ENCODE data around the gene EHMT1. TPM values are rescaled to one million over a fixed set of nuclear protein-coding genes. Genes with fewer than 3 reads are reported as not detected.

Gene EHMT1
- total and polyA plus RNA-seq, 10 of the 15 experiments (the other 5 are each of a cell fraction or from before 2014, with no cell fraction given) = 2.9 to 100 (median 48.1) TPM

- TF ChIP-seq MYB (IDR thresholded peaks at IDR 0.05; ENCODE audit: borderline replicate concordance, low read depth, low read length) (no peak), ZBTB33 (IDR thresholded peaks at IDR 0.05) (no peak), BCLAF1 (IDR thresholded peaks at IDR 0.05) (no peak), SMAD1 (IDR thresholded peaks at IDR 0.05; ENCODE audit: low read depth, partially characterized antibody) (no peak), KLF5 (IDR thresholded peaks at IDR 0.05; ENCODE audit: partially characterized antibody) (no peak), POLR2AphosphoS2 (IDR thresholded peaks at IDR 0.05; ENCODE audit: low read depth, low read length) (no peak), NFIC (IDR thresholded peaks at IDR 0.05; ENCODE audit: low read depth, low read length) (no peak), ZNF217 (IDR thresholded peaks at IDR 0.05) (no peak), ZNF274 (IDR thresholded peaks at IDR 0.05; ENCODE audit: insufficient read depth, insufficient read length) (no peak)
Observed at GRCh38 chr9:137731216-137731946, 112.6 kb downstream of the EHMT1 start (continued).

All from GM12878 (cell line).